HG03558 (cell line): ENCODE results near the gene SLC39A2.
"Not testable (repeated sequence)": the region's sequence is repeated elsewhere in the genome, so short reads cannot be mapped to it uniquely, and the experiment has no call there.

Source experiments
- ATAC-seq: cut with Tn5 transposase; IDR thresholded peaks from one replicate; pipeline ENCODE4 v1.9.1; 2021; ENCODE audit warnings: moderate number of reproducible peaks; ENCODE audit not compliant: unreplicated experiment; ENCODE audit errors: extremely low read depth

Gene SLC39A2

DNA sequence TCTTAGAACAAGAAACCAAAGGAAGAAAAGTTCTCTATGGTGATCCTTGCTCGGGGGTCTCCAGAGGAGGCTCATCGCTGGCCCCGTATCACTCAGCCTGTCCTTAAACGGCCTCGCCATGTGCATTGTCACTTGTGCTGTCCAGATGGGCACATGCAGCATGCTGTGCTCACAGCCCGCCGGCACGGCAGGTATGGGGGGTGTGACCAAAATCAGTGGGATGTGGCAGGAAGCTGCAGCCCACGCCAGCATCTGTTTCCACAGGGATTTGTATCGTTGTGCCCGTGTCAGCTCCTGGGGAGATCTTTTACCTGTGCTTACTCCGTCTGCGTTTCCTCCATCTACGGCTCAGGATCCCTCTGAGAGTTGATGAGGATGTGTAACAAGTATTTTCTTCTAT is 2.6 kb upstream of the SLC39A2 start:
- ATAC-seq = no peak

GRCh38 chr14:20997115-20997514 is 2.0 kb upstream of the SLC39A2 start:
- ATAC-seq = no peak

DNA sequence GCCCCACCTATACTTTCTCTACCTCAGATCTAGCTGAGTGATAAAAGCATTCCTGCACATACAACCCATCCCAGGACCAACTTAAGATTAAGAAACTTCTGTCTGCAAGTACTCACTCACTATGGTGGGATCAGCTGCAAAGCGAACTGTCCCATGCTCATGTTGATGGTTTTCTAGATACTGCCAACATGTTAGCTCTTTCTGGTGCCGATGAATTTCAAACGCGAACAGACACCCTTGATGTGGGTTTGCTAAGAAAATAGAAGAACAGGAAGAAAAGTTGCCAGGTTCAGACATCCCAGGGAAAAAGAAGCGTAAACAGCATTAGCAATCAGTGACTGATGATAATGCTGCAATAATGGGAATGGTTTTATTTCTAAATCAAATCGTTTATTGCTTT is 1.5 kb upstream of the SLC39A2 start:
- no peak for ATAC-seq

DNA sequence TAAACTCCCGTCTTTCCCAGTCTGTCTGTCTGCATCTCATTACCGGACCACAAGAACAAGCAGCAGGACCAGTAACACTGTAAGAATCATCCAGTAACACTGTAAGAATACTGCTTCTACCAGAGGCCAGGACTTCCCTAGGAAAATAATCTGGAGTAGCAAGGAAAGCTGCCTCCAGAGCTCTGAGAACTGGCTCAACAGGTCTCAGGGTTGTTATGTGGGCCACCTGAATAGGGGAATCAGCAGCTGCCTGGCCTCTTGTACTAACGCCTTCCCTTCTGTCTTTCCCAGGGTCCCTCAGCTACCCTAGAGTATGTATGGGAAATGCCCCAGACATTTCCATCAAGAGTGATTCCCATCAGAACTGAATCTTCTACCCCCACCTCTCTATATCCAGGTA is 954 bp upstream of the SLC39A2 start:
- no peak for ATAC-seq

DNA sequence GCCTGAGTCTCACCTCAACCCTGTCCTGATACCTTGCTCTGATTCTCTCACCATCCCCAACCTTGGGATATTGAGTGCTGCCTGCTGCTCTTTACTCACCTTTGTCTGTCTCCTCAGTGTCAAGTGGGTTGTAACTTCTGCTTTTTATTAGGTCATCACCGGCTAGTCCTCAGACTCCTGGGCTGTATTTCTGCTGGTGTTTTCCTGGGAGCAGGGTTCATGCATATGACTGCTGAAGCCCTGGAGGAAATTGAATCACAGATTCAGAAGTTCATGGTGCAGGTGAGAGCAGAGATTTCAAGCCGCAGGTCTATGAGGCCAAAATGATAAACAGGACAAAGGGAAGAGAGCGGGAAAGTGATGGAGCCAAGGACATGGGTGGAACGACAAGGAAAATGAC is 498 bp downstream of the SLC39A2 start:
- ATAC-seq = no peak

DNA sequence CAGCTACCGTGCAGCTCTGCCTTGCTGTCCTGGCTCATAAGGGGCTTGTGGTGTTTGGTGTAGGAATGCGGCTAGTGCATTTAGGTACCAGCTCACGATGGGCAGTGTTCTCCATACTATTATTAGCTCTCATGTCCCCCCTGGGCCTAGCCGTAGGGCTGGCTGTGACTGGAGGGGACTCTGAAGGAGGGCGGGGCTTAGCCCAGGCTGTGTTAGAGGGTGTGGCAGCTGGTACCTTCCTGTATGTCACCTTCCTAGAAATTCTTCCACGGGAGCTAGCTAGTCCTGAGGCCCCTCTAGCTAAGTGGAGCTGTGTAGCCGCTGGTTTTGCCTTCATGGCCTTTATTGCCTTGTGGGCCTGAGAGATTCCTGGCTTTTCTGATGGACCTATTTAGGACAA is 2.1 kb downstream of the SLC39A2 start:
- ATAC-seq = no peak

DNA sequence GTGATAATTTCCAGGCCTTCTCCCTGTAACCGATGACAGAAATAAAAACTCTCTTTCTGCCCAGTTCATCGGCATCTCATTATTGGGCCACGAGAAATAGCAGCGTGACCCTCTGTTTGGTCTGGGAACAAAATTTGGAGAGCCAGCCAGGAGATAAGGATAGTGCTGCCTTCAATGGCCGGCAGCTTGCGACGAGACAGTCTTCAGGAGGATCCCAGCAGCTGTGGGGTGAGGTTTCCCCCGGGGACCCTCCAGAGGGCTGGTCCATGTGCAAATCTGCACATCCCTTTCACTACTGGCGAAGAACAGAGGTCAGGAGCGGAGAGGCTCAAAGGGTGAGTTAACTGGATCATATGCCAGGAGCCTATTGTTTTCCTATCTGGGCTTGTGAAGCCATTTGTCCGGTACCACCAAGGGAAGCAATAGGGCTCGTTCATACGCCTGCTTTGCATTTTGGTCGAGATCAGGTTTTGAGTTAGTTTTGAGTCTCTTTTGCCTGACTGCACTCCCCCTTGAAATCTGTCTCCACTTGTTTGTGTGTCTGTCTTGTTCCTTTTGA is 4.8 kb downstream of the SLC39A2 start:
- ATAC-seq = no peak

- ATAC-seq = not testable (repeated sequence)
Observed at GRCh38 chr14:21009721-21010120, 10.6 kb downstream of the SLC39A2 start.

DNA sequence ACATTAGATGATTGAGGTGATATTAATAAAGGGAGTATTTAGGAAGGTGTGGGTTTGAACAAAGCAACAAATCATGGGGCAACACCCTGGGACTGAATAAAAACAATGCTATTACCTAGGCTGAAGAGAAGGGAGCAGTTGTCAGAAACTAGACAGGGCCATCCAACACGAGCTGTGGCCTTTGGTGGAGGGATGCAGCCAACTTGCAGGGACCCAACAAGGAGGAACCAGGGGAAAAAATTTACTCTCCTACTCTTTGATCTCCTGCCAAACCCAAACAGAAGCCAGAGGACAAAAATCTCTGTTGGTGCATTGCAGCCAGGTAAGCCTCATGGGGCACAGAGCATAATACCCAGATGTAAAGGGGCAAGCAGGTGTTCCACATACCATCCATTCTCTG is 12.0 kb downstream of the SLC39A2 start:
- no peak for ATAC-seq

DNA sequence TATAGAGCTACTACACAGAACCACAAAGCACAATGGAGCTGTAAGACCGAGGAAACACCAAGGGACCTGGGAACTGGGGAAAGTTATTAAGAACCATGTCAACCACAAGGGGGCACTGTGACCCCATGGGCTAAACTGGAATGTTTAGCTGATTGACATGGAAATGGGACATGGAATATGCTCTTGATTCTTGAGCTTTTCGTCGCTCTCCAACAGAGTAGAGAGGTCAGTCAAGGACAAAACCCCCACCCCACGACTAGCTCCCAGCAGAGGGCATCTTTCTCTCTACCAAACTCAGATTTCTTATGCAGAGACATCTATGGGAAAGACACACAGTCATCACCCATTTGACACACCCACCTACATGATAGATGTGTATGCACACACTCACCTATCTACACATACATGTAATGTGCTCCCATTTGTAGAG is 15.7 kb downstream of the SLC39A2 start:
- no peak for ATAC-seq

DNA sequence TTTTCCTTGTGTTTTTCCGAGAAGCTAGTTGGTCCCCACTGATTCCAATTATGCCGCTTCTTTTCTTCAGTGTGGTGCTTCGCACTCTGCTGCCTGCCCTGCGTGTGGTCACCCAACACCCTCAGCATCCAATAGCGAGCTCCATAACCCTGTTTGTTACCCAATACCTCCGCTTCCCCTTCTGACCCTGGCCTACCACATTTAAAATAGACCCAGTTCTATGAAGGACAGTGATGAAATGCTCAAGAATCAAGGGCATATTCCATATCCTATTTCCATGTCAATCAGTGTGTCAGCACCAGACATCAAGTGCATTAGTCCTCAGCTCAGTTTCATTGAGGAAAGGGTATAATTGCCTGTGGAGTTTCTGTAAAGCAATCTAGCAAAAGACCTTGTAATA is 16.2 kb downstream of the SLC39A2 start:
- no peak for ATAC-seq

- ATAC-seq = no peak
Observed at GRCh38 chr14:21016413-21017190, 17.5 kb downstream of the SLC39A2 start.

DNA sequence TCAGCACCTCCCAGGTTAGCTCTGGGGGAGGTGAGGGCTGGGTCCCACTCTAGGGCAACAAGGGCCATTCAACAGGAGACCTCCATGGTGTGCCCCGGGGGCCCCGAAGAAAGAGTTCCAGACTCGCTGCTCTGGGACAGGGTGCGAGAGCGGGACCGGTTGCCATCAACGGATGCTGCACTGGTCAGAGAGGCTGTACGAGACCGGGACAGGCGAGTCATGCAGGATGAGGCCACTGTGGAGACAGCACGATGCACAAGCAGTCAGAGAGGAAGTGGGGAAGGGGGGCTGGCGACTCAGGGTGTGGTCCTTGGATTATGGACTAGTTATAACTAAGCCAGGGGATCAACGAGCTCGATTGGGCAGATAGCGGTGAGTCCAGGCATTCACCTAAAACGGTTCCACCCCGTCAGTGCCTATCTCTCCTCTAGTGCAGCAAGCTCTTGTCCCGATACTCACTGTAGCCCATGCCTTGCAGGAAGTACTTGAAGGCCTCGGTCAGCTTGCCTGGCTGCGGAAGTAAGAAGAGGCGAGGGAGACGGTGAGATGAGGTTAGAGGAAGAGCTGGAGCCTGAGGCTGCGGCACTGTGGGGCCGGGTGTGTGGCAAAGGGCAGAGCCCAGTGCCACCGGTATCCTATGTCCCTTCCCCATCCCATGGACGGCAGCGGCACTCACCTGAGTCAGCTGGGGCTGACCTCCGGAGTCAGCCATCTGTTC is 18.6 kb downstream of the SLC39A2 start:
- no peak for ATAC-seq

GRCh38 chr14:21018286-21018685 is 19.2 kb downstream of the SLC39A2 start:
- ATAC-seq = no peak

DNA sequence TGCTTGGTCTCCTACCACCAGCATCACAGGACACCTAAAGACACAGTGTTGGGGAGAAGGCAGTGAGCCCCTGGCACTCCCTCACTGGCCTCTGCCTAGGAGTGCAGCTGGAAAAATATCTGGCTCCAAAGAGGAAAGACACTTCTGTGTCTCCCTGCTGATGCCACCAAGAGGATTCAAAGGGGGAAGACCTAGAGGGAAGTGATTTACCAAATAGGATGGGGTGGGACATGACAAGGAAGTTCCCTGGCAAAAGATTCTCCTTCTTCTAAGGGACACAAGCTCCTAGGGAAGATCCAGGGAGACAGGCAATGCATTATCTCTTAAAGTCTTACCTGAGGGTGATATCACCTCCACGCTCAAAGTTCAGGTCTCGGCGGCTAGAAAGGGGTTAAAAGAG is 19.7 kb downstream of the SLC39A2 start:
- ATAC-seq = no peak

GRCh38 chr14:21019366-21019765 is 20.3 kb downstream of the SLC39A2 start:
- no peak for ATAC-seq

- ATAC-seq = no peak
Observed at GRCh38 chr14:21020977-21021545, 22.0 kb downstream of the SLC39A2 start.

GRCh38 chr14:21022686-21023085 is 23.6 kb downstream of the SLC39A2 start:
- no peak for ATAC-seq

GRCh38 chr14:21023174-21023573 is 24.1 kb downstream of the SLC39A2 start:
- no peak for ATAC-seq

DNA sequence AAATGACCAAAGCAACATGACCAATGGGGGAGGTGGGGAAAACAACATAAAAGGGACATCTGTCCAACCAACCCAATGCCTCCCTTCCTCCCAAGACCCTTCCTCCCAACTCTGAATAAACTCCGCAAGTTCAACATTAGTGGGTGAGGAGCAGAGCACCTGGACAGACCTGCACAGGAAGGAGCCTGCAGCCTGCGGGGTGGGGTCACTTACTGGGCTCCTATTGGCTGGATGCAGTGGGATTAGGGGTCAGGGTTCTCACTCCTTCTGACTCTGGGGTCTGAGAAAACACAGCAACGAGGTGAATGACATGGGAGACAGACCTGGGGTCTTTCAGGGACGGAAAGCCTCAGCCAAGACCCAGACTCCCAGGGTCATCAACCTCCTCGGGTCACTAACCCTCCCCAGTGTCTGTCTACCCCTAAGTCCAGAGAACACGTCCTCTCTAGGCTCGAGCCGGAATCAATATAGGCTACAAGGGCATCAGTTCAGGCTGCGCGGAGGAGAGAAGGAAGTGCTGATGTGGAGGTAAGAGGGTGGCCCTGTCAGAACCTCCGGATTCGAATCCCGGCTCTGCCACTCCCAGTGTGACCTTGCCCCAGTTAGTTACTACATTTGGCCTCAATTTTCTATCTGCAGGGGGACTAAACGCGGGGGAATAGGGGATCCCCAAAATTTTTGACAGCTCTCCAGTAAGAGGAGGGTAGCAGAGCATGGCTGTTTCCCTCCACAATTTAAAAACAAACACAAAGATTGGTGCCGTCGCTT is 24.9 kb downstream of the SLC39A2 start:
- no peak for ATAC-seq
